ENCODE results near the gene ACTR10.
"Not testable (repeated sequence)": the region's sequence is repeated elsewhere in the genome, so short reads cannot be mapped to it uniquely, and the experiment has no call there.

Gene ACTR10

DNA sequence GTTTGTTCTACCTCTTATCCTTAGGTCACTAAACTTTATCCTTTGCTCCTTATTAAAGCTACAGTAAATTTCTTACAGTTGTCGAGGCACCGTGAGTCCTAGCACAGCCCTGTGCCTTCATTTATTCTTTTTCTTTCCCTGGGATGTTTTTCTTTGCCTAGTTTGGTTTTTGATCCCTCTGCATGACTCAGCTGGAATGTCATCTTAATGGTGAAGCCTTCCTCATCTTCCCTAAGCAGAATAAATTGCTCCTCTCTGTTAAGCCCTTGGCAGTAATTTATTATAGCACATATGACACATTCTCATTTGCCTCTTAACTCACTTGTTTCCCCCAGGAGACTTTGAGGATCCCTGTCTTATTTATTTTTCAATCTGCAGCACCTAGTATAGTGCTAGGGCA is 16.6 kb downstream of the ACTR10 start:
- DNase-seq (ENCODE audit: low read depth in 3 of 3), result no peak

DNA sequence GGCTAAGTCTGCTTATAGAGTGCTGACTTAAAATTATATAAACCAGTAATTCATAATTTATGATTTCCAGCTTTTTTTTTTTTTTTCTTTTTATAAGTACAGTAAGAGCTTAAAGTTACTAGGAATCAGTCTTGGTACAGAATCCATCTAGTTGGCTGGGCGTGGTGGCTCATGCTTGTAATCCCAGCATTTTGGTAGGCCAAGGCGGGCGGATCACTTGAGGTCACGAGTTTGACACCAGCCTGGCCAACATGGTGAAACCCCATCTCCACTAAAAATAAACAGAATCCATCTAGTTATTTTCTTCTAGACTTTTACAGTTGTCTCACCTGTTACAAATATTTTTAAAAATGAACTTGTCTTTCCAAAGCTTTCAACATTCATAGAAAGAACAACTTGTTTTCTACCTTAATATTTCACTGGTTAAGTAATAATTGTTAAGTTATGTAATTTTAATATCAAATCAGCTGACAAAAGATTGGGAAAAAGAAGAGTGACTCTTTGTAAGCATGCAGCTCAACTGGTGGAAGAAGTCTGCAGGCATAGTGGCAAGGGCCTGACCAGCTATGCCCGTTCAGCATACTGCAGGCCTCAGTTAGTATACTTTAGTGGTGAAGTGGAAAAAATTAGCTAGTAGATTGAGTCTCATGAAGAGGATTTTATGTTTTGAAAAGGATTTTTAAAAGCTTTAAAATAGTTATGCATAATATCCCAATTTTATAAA is 27.3 kb downstream of the ACTR10 start:
- DNase-seq (ENCODE audit: low read depth in 3 of 3), result no peak

DNA sequence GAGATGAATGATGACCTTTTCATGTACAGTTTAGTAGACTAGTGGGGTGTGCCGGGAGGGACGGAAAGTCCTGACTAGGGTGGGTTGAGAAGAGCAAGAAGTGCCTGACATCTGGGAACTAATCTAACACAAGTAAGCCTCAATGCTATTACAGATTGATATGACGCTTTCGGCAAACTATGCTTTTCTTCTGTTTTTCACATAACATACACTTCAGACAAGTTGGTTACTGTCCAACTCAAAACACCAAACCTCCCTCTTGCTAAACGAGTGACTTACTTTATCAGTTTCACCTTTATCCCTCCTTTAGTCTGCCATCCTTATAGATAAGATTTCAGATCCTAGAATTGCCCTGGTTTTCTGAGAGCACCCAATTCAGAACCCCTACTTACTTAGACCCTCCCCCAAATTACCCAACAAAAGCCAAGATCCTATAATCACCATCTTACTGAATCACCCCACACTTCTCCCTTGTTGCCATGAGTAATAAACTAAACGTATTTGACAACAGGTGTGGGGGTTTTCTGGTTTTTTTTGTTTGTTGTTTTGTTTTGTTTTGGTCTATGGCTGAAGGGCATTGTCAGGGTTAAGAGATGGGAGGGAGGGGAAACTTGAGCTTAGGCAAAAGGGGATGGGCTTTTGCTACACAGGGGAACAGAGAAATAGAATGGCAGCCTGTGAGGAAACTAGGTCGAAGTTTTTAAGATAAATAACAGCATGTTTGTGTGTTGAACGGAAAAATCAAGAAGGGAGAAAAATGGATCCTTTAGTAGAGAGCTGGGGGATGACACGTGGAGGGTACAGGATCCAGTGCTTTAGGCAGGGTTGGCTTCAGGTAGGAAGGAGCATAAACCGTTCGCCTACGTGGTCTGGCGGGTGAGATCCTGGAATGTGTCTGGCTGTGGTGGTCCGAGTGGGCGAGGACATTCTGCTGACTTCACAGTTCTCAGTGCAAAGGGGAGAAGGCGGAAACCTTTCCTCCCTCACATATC is 38.6 kb downstream of the ACTR10 start:
- DNase-seq (ENCODE audit: low read depth in 3 of 3), result no peak

DNA sequence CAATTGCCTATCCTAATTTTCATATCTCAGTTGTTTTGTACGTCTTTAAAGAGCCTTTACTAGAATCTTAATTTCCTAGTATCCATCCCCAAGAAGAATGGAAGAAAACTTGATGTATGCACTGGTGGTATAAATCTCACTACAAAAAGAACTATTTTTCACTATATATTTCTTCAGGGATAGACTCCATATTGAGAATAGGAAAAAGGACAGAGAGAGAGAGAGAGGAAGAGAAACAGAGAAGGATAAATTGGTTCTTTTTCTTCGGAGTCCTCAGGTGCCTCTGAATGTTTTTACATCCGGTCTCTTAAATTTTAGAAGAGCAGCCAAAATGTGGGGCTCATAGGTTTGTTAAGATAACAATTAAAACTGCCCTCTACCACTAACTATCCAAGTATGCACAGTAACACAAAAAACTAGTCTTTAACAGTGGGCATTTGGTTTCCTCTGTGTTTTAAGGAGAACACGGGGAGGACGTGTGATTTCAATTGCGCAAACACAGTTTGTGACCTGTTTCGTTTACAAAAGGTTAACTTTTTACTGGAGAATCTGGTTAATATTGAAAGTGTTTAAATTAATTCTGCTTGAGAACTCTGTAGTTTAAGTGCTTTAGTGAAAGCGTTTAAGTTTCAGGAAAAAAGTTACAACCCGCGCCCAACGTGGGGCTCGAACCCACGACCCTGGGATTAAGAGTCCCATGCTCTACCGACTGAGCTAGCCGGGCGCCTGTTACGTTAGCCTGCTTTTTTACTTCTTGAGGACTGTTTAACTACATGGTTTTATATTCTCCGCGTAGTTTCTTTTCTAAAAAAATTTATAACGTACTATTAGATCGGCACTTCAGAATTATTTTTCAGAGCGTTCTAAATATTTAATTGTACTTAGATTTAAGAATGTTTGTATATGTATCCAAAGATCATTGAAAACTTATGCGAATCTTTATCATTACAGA is 39.6 kb downstream of the ACTR10 start:
- peak; percentile 67 to 77 (median 68) for DNase-seq (ENCODE audit: low read depth in 3 of 3)

DNA sequence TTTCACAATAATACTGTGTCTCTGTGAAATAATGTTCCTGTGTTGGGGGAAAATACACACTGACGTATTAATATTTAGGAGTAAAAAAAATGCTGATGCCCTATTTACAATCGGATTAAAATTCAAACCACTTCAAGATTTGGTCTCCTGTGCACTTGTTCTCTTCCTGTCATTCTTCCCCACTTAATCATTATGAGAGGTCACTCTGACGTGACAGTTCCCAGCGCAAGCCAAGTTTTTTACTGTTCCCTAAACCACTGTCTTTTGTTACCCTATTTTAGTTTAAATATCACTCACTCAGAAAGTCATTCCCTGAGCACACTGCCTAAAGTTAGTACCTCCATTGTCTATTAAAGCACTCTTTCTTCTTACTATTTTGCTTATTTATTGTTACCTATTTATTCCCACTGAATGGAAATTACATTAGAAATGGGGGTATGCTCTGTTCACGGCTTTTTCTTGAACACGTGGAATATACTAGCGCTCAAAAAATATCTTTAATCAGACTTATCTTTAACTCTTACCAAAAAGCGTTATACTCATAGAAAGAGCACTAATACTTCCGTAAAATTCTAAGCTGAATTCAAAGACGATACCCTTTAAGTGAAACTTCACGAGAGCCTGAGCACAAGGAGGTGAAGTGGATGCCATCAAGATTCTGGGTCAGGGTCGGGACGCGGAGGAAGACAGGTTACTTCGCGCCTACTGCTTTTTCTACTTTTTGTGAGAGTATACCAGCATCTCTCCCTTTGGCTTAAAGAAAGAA is 44.0 kb downstream of the ACTR10 start:
- DNase-seq (ENCODE audit: low read depth in 3 of 3), result no peak

DNA sequence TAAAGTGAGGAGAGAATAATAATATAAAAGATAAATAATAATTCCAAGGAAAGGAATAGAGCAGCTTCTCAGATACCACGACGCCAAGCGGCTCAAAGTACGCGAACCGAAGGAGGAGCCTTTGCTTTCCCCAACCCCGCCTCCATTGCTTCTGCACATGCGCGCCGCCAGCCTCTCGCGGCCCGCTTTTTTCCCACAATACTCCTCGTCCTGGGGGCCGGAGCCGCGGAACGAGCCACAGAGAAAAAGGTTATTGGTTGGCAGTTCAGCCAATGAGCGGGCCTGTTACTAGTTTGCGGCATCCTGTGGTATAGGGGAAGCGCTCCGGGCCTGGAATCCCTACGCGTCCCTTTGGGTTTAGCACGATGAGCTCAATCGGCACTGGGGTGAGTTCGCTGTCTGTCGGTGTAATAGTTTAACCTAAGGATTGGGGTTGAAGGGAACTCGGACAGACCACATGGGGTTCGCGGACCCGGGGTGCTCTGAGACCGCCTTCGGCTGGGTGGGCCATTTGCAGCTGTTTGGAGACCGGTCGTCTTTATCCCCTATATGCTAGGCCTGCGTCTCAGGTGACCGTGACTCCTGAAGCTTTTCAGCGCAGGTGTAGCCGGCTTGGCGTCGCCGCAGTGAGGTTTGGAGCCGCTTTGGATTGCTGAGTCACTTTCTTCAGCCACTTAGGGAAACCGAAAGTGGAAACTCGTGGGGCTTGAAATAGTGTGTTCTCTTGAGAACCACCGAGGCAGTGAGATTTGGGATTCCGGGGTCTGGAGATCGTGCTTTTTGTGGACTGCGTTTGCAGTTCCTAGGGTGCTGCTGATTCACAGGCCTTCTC is 44.8 kb downstream of the ACTR10 start, which contains the start of gene PSMA3:
PSMA3 (plus strand) TSS at position 288 of the 832 bp plus-strand sequence; CDS start at position 366, 78 bp downstream.
- peak; percentile 97 for DNase-seq (ENCODE audit: low read depth in 3 of 3)

DNA sequence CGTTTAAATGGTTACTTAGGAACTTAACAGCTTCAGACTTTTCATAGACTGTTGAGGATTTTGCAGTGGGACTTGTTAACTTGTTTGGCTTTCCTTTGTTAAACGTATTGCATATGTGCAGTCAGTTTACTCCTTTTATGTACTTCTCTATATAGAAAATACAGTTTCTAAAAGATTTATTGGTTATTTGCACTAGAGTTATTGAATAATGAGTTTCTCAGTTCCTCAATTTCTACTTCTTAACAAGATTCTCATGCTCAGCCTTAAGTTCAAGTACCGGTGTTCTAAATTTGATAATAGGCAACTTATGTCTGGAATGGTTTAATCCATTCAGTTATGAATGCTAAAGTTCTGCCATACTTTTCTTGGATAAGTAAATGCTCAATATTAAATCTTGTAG is 45.6 kb downstream of the ACTR10 start:
- DNase-seq (ENCODE audit: low read depth in 3 of 3), result no peak

DNA sequence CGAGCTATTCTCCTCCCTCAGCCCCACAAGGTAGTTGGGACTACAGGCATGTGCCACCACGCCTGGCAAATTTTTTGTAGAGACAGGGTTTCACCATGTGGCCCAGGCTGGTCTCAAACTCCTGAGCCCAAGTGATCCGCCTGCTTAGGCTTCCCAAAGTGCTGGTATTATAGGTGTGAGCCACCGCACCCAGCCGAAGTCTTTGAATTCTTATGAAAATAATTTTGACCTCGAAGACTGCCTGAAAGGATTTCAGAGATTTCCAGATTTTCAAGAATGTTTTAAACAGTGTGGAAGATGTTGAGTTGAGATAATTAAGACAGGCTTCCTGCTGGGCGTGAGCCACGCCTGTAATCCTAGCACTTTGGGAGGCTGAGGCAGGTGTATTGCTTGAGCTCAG is 49.7 kb downstream of the ACTR10 start:
- DNase-seq (ENCODE audit: low read depth in 3 of 3), result no peak

DNA sequence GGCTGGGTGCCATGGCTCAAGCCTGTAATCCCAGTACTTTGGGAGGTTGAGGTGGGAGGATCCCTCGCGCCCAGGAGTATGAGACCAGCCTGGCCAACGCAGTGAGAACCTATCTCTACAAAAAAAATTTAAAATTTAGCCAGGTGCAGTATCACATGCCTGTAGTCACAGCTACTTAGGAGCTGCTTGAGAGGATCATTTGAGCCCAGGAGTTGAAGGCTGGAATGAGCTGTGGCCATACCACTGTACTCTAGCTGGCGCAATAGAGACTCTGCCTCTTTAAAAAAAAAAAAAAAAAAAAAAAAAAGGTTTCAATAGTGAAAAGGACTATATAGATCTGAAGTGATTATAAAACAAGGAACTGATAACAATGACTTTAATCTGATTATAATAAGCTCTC is 58.2 kb downstream of the ACTR10 start:
- no peak for DNase-seq (ENCODE audit: low read depth in 3 of 3)

DNA sequence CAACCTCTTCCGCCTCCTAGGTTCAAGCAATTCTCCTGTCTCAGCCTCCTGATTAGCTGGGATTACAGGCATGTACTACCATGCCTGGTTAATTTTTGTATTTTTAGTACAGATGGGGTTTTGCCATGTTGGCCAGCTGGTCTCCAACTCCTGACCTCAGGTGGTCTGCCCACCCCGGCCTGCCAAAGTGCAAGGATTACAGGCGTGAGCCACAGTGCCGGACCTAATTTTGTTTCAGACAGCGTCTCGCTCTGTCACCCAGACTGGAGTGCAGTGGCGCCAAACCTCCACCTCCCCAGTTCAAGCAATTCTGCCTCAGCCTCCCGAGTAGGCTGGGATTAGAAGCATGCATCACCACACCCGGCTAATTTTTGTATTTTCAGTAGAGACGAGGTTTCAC is 62.1 kb downstream of the ACTR10 start:
- DNase-seq (ENCODE audit: low read depth in 3 of 3), result not testable (repeated sequence)

DNA sequence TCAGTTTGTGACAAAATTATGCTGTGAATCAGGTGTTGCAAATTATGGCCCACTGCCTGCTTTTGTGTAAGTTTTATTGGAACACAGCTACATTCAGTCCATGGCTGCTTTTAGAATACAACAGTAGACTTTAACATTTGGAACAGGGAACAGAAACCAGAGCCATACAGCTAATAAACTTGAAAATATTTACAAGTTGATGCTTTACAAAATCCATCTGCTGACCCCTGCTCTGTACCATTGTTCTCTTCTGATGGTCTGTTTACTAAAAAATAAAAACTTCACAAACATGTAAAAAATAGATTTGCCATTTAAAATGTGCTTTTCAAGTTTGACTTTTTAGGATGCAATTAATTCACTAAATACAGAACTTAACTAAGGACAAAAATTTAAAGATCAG is 65.5 kb downstream of the ACTR10 start:
- no peak for DNase-seq (ENCODE audit: low read depth in 3 of 3)

DNA sequence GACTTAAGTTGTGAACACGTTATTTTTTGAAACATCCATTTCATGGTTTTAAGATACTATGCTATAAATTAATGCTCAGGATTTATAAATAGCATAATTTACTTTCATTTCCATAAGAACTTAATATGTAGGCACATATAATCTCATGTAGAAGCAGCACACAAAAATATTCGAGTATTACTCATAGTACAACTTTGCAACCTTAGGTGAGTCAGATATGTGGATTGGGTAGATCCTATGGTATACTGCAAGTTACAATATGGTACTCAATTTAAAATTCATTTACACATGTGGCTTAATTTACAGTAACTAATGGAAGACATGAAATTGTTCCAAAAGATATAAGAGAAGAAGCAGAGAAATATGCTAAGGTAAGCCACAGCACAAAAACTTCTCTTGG is 70.7 kb downstream of the ACTR10 start:
- DNase-seq (ENCODE audit: low read depth in 3 of 3), result no peak

DNA sequence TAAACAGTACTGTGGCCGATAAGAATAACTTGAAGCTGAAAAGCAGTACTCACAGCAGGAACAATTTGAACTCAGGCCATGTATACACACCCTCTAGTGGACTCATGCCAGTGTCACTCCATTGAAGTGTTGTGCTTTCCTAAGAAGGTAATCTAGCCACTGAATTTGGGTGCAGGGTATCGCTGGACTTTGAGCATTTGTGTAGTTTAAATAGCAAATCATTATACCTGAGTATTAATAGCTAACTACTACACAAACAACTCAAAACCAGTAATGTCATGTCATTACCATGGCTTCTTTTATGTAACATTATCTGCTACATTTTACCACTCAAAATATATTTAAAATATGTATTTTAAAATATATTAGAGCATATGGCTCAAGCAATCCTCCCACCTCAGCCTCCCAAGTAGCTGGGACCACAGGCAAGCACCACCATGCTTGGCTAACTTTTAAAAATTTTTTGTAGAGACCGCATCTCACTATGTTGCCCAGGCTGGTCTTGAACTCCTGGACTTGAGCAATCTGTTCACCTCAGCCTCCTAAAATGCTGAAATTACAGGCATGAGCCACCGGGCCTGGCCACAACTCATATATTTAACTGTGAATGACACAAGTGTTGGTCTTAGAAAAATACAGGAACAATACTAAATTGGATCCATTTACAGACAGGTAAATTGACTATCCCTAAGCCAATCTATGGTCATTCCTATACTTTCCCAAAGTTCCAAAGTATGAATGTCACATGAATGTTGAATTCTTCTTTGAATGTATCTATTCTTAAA is 72.8 kb downstream of the ACTR10 start:
- DNase-seq (ENCODE audit: low read depth in 3 of 3), result no peak

DNA sequence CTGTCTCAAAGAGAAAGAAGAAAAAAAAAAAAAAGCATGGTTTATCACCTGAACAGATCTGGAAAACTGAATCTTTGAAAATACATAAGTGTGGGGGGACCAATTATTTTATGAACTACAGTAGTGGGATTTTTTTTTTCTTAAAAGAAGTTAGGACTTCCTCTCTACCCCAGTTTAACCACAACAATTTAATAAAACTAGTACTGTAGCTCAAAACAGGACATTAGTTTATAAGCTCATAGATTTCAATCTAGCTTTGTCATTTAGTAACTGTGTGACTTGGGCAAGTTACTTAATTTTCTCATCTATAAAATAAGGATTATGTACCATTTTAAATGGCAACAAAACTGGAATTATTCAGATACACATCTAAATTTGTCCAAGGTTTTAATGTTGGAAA is 74.9 kb downstream of the ACTR10 start:
- DNase-seq (ENCODE audit: low read depth in 3 of 3), result no peak

DNA sequence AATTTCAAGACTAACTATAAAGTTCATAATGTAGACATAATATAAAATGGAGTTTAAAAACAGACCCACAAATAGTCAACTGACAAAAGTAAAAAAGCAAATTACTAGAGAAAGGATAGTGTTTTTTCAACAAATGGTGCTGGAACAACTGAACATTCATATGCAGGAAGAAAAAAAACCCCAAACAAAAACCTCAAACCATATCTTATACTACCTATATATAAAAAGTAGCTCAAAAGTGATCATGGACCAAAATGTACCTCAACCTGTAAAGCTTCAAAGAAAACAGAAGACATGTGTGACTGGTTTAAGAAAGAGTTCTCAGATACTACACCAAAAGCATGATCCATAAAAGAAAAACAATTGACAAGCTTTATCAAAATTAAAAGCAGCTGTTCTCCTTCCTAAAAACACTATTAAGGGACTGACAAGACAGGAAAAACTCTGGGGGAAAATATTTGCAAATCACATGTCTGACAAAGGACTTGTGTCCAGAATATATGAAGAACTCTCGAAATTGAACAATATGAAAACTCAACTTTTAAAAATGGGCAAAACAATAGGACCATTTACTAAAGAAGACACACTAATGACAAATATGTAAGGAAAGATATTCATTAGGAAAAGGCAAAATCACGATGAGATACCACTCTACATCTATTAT is 75.7 kb downstream of the ACTR10 start:
- no peak for DNase-seq (ENCODE audit: low read depth in 3 of 3)

DNA sequence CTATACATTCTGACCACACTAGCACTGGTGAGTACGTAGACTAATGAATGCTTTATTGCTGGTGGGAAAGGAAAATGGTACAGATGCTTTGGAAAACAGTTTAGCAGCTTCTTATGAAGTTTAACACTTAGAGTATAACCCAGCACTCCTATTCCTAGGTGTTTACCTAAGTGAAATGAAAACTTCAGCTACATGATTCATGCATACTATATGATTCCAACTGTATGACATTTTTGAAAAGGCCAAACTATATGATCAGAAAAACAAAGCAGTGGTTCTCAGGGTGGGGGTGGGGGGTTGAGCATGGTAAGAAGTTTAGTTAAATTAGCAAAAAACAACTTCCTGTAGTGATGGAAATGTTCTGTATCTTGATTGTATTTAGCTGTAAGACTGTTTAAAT is 76.3 kb downstream of the ACTR10 start:
- DNase-seq (ENCODE audit: low read depth in 3 of 3), result no peak

DNA sequence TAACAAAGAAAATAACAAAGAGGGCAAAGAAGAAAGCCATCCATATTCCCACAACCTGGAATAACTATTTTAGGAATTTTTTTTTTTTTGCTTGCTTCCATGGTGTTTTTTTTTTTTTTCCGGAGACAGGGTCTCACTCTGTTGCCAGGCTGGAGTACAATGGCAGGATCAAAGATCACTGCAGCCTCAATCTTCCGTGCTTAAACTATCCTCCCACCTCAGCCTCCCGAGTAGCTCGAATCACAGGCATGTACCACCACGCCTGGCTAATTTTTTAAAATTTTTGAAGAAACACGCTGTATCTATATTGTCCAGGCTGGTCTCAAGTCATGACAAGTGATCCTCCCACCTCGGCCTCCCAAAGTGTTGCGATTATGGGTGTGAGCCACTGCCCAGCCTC is 78.2 kb downstream of the ACTR10 start:
- DNase-seq (ENCODE audit: low read depth in 3 of 3), result no peak

DNA sequence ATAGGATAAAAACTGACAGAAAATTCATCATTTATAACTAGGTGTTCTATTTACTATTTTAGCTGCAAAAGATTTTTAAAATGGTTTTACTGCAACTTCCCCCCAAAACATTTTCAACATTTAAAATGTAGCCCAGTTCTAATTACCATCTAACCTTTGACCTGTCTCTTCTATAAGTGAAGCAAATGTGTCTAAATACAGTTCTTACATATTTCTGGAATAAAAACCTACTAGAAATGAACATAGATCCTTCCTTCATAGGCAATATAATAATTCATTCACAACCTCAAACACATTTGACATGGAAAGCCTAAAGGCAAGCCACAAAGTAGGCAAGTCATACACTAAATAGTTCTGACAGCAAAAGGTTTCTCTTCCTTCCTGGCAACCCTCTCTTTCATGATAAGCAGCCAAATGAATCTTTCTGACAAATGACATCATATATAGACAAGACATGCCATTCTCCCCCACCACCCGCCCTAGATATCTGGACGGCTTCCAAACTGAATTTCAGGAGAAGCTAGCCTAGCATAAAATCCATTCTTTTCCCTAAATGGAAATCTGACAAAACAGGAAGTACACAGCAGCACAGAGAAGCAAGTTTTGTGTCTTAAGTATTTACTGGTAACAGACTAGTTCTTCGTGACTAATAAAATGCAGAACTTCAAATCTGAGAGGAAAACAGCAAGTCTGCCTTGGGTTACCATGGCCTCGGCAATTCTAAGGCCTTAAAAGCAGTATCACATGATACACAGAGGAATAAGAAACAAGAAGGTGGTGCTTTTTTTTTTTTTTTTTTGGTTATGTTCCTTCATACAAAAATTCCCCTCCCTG is 81.2 kb downstream of the ACTR10 start:
- no peak for DNase-seq (ENCODE audit: low read depth in 3 of 3)

Data from stimulated activated CD4-positive, alpha-beta T cell treated with anti-CD3 and anti-CD28 coated beads, TNF-alpha, amount 100 ng/mL, for 24 hours (primary cell).